Testis (tissue), 3 donors: Measurements from ENCODE around the gene MLLT1. TPM values are rescaled to one million over a fixed set of nuclear protein-coding genes. Genes with fewer than 3 reads are reported as not detected.

ENCODE experiments used
- DNase-seq: peaks from one replicate; pipeline ENCODE4 v3.0.0-alpha.2; 2019
- H3K27ac ChIP-seq, 2 donors: fragments of 200-600 bp; sonication (generic); one replicate each; pipeline ENCODE4 v1.5.1; 2019
- H3K27me3 ChIP-seq: fragments of 200-600 bp; sonication (generic); one replicate; pipeline ENCODE4 v1.5.1; 2019
- H3K36me3 ChIP-seq: fragments of 200-600 bp; sonication (generic); one replicate; pipeline ENCODE4 v1.5.1; 2017; ENCODE audit warnings: low read depth; ENCODE audit errors: missing control alignments
- H3K4me1 ChIP-seq: fragments of 200-600 bp; sonication (generic); one replicate; pipeline ENCODE4 v1.5.1; 2019
- H3K4me3 ChIP-seq, 2 donors: fragments of 200-600 bp; sonication (generic); one replicate each; pipeline ENCODE4 v1.5.1; 2017 to 2019
- H3K9me3 ChIP-seq: fragments of 200-600 bp; sonication (generic); one replicate; pipeline ENCODE4 v1.5.1; 2017
- POLR2A ChIP-seq: fragments of 450-650 bp; IDR thresholded peaks from one replicate; pipeline ENCODE4 v1.6.1; 2017; ENCODE audit warnings: antibody characterized with exemption, mild to moderate bottlenecking, moderate library complexity
- WGBS, 2 donors: methylation state at CpG; one replicate each; pipeline ENCODE4 v1.1.5; 2018; 5-methylcytosine and 5-hydroxymethylcytosine counted together
- intact Hi-C: fragments of 100-400 bp; cut with DNase I; formaldehyde crosslinking; loops from one replicate; pipeline ENCODE4 v1.15.1; 2023; ENCODE audit warnings: low total_unique reads
- polyA plus RNA-seq: library from polyadenylated mRNA; stranded (reverse); fragments of 350-450 nt; fragmentation: Illumina TruSeq; extraction: RNeasy Lipid Tissue Mini Kit (QIAGEN cat#74804); gene quantifications from one replicate; pipeline ENCODE4 v1.2.3, GENCODE V29; 2014; ENCODE audit warnings: low read depth, low replicate concordance; ENCODE audit not compliant: insufficient read depth
- total RNA-seq, 2 donors: library from RNA; depleted of rRNA; stranded (reverse); fragments of >200 nt; gene quantifications; one replicate each; pipeline ENCODE4 v1.2.3, GENCODE V29; 2016
- TF ChIP-seq, protein P1 (sequence below), 3 experiments: fragments of 450-650 bp in 2 of 3; fragments of 200-600 bp in 1 of 3; sonication (generic) in 1 of 3; IDR thresholded peaks; one replicate each; pipeline ENCODE4 v1.5.1; 2016 to 2019; ENCODE audit warnings: antibody characterized with exemption in 3 of 3, mild to moderate bottlenecking in 2 of 3, moderate library complexity in 1 of 3

The MLLT1 gene
- total and polyA plus RNA-seq, 3 donors from 2014 or later, result 17.3 to 32.0 (median 22.4) TPM

DNA sequence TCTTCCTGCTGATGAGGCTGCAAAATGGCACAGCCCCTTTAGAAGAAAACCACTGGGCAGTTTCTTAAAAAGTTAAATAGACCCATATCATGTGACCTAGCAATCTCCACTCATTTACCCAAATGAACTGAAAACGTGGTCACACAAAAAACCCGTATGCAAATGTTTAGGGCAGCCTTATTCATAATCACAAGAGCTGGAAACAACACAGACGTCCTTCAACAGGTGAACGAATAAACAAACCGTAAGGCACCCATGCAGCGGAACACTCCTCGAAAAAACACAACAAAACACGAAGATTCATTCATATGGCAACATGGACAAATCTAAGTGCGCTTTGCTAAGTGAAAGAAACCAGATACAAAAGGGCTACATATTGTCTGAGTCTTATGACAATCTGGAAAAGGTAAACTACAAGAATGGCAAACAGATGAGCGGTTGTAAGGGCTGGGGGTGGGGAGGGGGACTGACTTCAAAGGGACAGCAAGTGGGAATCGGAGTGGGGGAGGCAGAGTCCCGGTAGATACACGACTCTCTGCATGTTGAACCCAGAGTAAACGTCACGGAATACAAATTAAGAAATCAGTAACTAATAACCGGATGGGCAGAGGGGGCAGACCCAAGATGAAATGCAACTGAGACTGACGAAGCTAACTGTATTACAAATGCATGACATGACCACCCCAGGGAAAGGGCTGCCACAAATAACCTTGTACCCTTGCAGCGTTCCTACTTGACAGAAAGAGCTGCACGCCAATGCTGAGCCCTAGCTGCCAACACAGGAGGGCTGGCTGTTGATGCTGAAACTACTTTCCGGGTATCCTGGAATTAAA is 33.4 kb downstream of the MLLT1 start:
- Histone ChIP-seq H3K36me3 (no peaks in the 10 kb centered on the region), H3K4me1 (peaks cover 7% of the 10 kb centered on the region), H3K27me3 (no peaks in the 10 kb centered on the region), H3K27ac (no peak overlapping the region), H3K9me3 (no peaks in the 10 kb centered on the region), H3K4me3 (no peak overlapping the region)
- no peak for TF ChIP-seq POLR2A
- TF ChIP-seq, protein P1, sequence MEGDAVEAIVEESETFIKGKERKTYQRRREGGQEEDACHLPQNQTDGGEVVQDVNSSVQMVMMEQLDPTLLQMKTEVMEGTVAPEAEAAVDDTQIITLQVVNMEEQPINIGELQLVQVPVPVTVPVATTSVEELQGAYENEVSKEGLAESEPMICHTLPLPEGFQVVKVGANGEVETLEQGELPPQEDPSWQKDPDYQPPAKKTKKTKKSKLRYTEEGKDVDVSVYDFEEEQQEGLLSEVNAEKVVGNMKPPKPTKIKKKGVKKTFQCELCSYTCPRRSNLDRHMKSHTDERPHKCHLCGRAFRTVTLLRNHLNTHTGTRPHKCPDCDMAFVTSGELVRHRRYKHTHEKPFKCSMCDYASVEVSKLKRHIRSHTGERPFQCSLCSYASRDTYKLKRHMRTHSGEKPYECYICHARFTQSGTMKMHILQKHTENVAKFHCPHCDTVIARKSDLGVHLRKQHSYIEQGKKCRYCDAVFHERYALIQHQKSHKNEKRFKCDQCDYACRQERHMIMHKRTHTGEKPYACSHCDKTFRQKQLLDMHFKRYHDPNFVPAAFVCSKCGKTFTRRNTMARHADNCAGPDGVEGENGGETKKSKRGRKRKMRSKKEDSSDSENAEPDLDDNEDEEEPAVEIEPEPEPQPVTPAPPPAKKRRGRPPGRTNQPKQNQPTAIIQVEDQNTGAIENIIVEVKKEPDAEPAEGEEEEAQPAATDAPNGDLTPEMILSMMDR (IDR thresholded peaks at IDR 0.05), result no peak
- WGBS, 2 donors, result 85 to 94% methylated on average over 20 of the region's 20 CpGs
- DNase-seq, result no peak
- intact Hi-C loops, result no loop called here

DNA sequence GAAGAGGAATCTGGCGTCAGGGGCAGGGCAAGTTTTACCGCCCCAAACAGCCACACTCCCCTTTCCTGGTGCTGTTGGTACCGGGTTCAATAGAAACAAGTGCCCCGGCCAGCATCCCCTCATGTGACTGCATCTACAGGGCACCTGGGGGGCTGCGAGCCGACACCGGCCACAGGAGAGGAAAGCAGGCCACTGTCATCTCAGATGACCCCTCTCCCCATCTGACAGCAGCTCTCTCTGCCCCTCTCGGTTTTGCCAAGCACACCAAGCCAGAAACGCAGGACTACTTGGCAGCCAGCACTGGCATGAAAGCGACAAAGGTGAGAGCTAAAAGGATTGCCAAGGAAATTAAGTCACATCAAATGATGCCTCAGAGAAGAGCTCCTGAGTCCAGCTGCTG is 37.1 kb downstream of the MLLT1 start:
- WGBS, 2 donors, result 71 to 76% methylated on average over 4 to 10 of the region's 10 CpGs
- no peak overlapping the region for H3K4me3 ChIP-seq
- H3K27ac ChIP-seq, result no peak overlapping the region
- no peaks in the 10 kb centered on the region for H3K9me3 ChIP-seq
- TF ChIP-seq, protein P1 (IDR thresholded peaks at IDR 0.05), result no peak
- no peak for TF ChIP-seq POLR2A
- no peak for DNase-seq
- H3K36me3 ChIP-seq, result no peaks in the 10 kb centered on the region
- intact Hi-C loops, result no loop called here
- no peaks in the 10 kb centered on the region for H3K27me3 ChIP-seq
- peaks cover 16% of the 10 kb centered on the region for H3K4me1 ChIP-seq

DNA sequence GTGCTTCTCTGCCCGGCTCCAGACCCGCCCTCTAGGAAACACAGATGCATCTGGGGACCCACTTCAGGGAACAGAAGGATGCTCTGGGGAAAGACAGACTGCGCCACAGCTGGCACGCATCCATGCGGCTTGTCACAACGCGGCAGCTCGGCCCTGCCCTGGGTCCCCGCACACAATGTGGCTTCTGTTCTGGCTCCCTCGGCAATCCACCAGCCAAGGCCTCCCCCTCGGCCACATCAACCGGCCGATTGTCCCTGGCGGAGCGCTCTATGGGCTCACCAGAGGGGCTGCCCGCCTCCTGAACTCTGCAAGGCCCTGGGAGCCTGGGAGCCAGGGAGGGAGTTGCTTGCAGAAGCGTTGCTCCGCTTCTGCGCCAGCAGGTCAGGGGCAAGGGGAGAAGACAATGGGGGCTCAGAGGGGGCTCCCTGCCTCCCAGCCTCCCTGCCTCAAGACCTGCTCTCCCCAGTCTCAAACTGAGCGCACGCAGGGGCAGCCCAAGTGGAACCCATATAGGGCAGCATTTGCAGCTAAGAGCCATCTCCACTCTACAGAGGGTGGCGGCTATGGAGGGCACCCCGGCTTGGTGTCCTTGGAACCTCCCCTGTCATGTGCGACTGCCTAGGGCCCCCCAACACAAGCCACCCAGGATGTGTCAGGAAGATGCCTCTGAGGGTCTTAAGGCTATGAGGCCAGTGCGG is 37.9 kb downstream of the MLLT1 start:
- peak; percentile 89 for DNase-seq
- TF ChIP-seq, protein P1 (IDR thresholded peaks at IDR 0.05), result no peak
- TF ChIP-seq POLR2A, result no peak
- Histone ChIP-seq H3K27ac (no peak overlapping the region), H3K27me3 (no peaks in the 10 kb centered on the region), H3K4me3 (no peak overlapping the region), H3K4me1 (peaks cover 20% of the 10 kb centered on the region), H3K9me3 (no peaks in the 10 kb centered on the region), H3K36me3 (no peaks in the 10 kb centered on the region)
- WGBS, 2 donors, result 73 to 75% methylated on average over 22 to 25 of the region's 25 CpGs
- intact Hi-C loops, result no loop called here

GRCh38 chr19:6241056-6241455 is 38.7 kb downstream of the MLLT1 start:
- no peak for DNase-seq
- intact Hi-C loops, result no loop called here
- Histone ChIP-seq H3K27me3 (no peaks in the 10 kb centered on the region), H3K27ac (no peak overlapping the region), H3K4me3 (no peak overlapping the region), H3K36me3 (no peaks in the 10 kb centered on the region), H3K4me1 (peaks cover 20% of the 10 kb centered on the region), H3K9me3 (no peaks in the 10 kb centered on the region)
- 85% methylated on average over 12 of the region's 12 CpGs; no CpG with 5 or more reads in 1 of the 2 donors for WGBS, 2 donors
- TF ChIP-seq POLR2A, result no peak
- TF ChIP-seq, protein P1 (IDR thresholded peaks at IDR 0.05), result no peak
